ENCODE results near the gene ANGPTL4.

ANGPTL4 gene

DNA sequence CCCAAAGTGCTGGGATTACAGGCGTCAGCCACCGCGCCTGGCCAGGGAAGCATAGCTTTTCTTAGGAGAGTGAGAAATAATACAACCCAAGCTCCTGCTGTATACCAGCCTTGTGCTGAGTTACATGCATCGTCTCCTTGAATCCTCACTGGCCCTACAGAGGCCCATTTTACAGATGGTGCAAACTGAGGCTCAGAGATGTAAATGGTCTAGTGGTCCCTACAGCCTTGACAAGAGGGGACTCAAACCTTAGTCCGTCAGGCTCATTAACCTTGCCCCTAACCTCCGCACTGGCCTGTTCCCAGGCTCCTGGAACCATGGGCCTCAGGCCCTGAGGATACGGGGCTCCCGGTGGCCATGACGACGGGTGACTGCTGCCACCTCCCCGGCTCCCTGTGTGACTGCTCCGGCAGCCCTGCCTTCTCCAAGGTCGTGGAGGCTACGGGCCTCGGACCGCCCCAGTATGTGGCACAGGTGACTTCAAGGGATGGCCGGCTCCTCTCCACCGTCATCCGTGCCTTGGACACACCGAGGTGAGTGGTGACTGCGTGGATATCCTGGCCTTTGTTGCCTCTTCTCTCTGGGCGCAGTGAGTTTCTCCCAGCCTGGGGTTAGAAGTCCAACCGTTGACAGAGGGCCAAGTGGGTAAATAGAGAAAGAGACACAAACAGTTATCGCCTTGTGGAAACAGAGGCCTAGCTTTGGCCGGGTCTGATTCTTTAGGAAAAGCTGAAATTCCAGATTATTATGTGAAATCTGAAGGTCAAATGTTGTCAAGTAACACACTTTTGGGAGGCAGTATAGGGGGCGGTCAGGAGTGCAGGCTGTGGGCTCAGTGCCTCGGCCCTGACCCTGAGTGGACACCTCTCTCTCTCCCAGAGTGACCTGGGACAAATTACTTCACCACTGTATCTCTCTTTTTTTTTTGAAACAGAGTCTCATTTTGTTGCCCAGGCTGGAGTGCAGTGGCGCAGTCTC is 57.8 kb downstream of the ANGPTL4 start:
- no peak for FAIRE-seq

GRCh38 chr19:8423817-8424223 is 59.9 kb downstream of the ANGPTL4 start:
- FAIRE-seq = no peak
